Neural cell (in vitro differentiated cells): Measurements from ENCODE around the gene GPRIN3.

Experiments
- MXI1 ChIP-seq: fragments of 450-650 bp; conservative IDR thresholded peaks from 2 replicates; pipeline ENCODE4 v1.6.1; 2014; ENCODE audit warnings: antibody characterized with exemption, mild to moderate bottlenecking; ENCODE audit not compliant: poor library complexity, severe bottlenecking
- REST ChIP-seq: IDR thresholded peaks from 2 replicates; pipeline ENCODE4 v1.6.1; 2012; ENCODE audit warnings: borderline replicate concordance

- TF ChIP-seq REST (no peak), MXI1 (no peak)
Measured at GRCh38 chr4:89253935-89254334, 53.7 kb downstream of the GPRIN3 start.
